IPS-15b (cell line): ENCODE data around the gene PTPRA.

Source experiments
- H3K27me3 ChIP-seq: one replicate; pipeline ENCODE4 v1.6.1; 2013; ENCODE audit warnings: low read length; ENCODE audit not compliant: control insufficient read depth, insufficient read depth
- H3K36me3 ChIP-seq: one replicate; pipeline ENCODE4 v1.6.1; 2013; ENCODE audit warnings: low read length; ENCODE audit not compliant: control insufficient read depth, insufficient read depth
- H3K4me1 ChIP-seq: one replicate; pipeline ENCODE4 v1.6.1; 2013; ENCODE audit warnings: mild to moderate bottlenecking, low read length; ENCODE audit not compliant: control insufficient read depth, insufficient read depth
- H3K4me3 ChIP-seq: one replicate; pipeline ENCODE4 v1.5.1; 2013; ENCODE audit warnings: low read depth, low read length
- H3K9ac ChIP-seq: one replicate; pipeline ENCODE4 v1.6.1; 2013; ENCODE audit warnings: low read depth, mild to moderate bottlenecking, low read length
- H3K9me3 ChIP-seq: one replicate; pipeline ENCODE4 v1.6.1; 2013; ENCODE audit warnings: mild to moderate bottlenecking, low read length; ENCODE audit not compliant: control insufficient read depth, insufficient read depth

The PTPRA gene

GRCh38 chr20:2919518-2920245 lies 46.4 kb downstream of the PTPRA start:
- no peak overlapping the region for H3K9ac ChIP-seq
- H3K9me3 ChIP-seq, result no peaks in the 10 kb centered on the region
- H3K4me1 ChIP-seq, result peaks cover 4% of the 10 kb centered on the region
- H3K4me3 ChIP-seq, result no peak overlapping the region
- H3K36me3 ChIP-seq, result no peaks in the 10 kb centered on the region
- H3K27me3 ChIP-seq, result no peaks in the 10 kb centered on the region

GRCh38 chr20:2920473-2920872 lies 47.2 kb downstream of the PTPRA start:
- H3K36me3 ChIP-seq, result no peaks in the 10 kb centered on the region
- H3K9me3 ChIP-seq, result no peaks in the 10 kb centered on the region
- peaks cover 4% of the 10 kb centered on the region for H3K4me1 ChIP-seq
- no peak overlapping the region for H3K9ac ChIP-seq
- H3K27me3 ChIP-seq, result no peaks in the 10 kb centered on the region
- H3K4me3 ChIP-seq, result no peak overlapping the region

GRCh38 chr20:2921506-2921905 lies 48.2 kb downstream of the PTPRA start:
- Histone ChIP-seq H3K36me3 (no peaks in the 10 kb centered on the region), H3K27me3 (no peaks in the 10 kb centered on the region), H3K4me1 (peaks cover 4% of the 10 kb centered on the region), H3K9me3 (no peaks in the 10 kb centered on the region), H3K9ac (no peak overlapping the region), H3K4me3 (no peak overlapping the region)

- Histone ChIP-seq H3K4me1 (peaks cover 4% of the 10 kb centered on the region), H3K4me3 (no peak overlapping the region), H3K9me3 (no peaks in the 10 kb centered on the region), H3K27me3 (no peaks in the 10 kb centered on the region), H3K36me3 (no peaks in the 10 kb centered on the region), H3K9ac (no peak overlapping the region)
Measured at GRCh38 chr20:2922957-2923356, 49.7 kb downstream of the PTPRA start.

GRCh38 chr20:2930538-2930937 lies 57.3 kb downstream of the PTPRA start:
- Histone ChIP-seq H3K9me3 (no peaks in the 10 kb centered on the region), H3K36me3 (no peaks in the 10 kb centered on the region), H3K4me1 (no peaks in the 10 kb centered on the region), H3K27me3 (no peaks in the 10 kb centered on the region), H3K9ac (no peak overlapping the region), H3K4me3 (no peak overlapping the region)

GRCh38 chr20:2932498-2932897 lies 59.2 kb downstream of the PTPRA start:
- Histone ChIP-seq H3K4me3 (no peak overlapping the region), H3K9ac (no peak overlapping the region), H3K9me3 (no peaks in the 10 kb centered on the region), H3K27me3 (no peaks in the 10 kb centered on the region), H3K4me1 (no peaks in the 10 kb centered on the region), H3K36me3 (no peaks in the 10 kb centered on the region)

GRCh38 chr20:2937902-2938301 lies 64.6 kb downstream of the PTPRA start:
- Histone ChIP-seq H3K36me3 (no peaks in the 10 kb centered on the region), H3K4me3 (no peak overlapping the region)

GRCh38 chr20:2942439-2942838 lies 69.2 kb downstream of the PTPRA start:
- H3K4me1 ChIP-seq, result peaks cover 6% of the 10 kb centered on the region
- H3K9ac ChIP-seq, result no peak overlapping the region
- H3K4me3 ChIP-seq, result no peak overlapping the region
- no peaks in the 10 kb centered on the region for H3K27me3 ChIP-seq
- H3K9me3 ChIP-seq, result no peaks in the 10 kb centered on the region
- no peaks in the 10 kb centered on the region for H3K36me3 ChIP-seq

More at GRCh38 chr20:2937902-2938301, 64.6 kb downstream of the PTPRA start:
- H3K4me1 ChIP-seq, result no peaks in the 10 kb centered on the region
- H3K9me3 ChIP-seq, result no peaks in the 10 kb centered on the region
- H3K27me3 ChIP-seq, result no peaks in the 10 kb centered on the region
- H3K9ac ChIP-seq, result no peak overlapping the region

- Histone ChIP-seq H3K9ac (no peak overlapping the region), H3K4me1 (peaks cover 8% of the 10 kb centered on the region), H3K4me3 (no peak overlapping the region), H3K9me3 (no peaks in the 10 kb centered on the region), H3K36me3 (no peaks in the 10 kb centered on the region), H3K27me3 (no peaks in the 10 kb centered on the region)
Measured at GRCh38 chr20:2946988-2947961, 74.0 kb downstream of the PTPRA start.

- H3K4me1 ChIP-seq, result peaks cover 8% of the 10 kb centered on the region
- no peaks in the 10 kb centered on the region for H3K9me3 ChIP-seq
- no peaks in the 10 kb centered on the region for H3K36me3 ChIP-seq
- no peak overlapping the region for H3K4me3 ChIP-seq
- H3K9ac ChIP-seq, result no peak overlapping the region
- H3K27me3 ChIP-seq, result no peaks in the 10 kb centered on the region
Measured at GRCh38 chr20:2948968-2949367, 75.7 kb downstream of the PTPRA start.

- H3K4me3 ChIP-seq, result no peak overlapping the region
- H3K9ac ChIP-seq, result no peak overlapping the region
- no peaks in the 10 kb centered on the region for H3K4me1 ChIP-seq
- no peaks in the 10 kb centered on the region for H3K27me3 ChIP-seq
- H3K9me3 ChIP-seq, result no peaks in the 10 kb centered on the region
- no peaks in the 10 kb centered on the region for H3K36me3 ChIP-seq
Measured at GRCh38 chr20:2952766-2953165, 79.5 kb downstream of the PTPRA start.
